Trophoblast cell (in vitro differentiated cells and primary cell): ENCODE data around the gene RAPGEF1.

Experiments used
- DNase-seq, 2 donors: peaks; one replicate each; pipeline ENCODE4 v3.0.0-alpha.2; 2016
- H2AFZ ChIP-seq: 2 replicates; pipeline ENCODE4 v1.6.1; 2013; ENCODE audit warnings: low read length, moderate library complexity, mild to moderate bottlenecking; ENCODE audit not compliant: insufficient read depth, poor library complexity
- H2AK5ac ChIP-seq: 2 replicates; pipeline ENCODE4 v1.6.1; 2013; ENCODE audit warnings: mild to moderate bottlenecking, low read length
- H2BK120ac ChIP-seq: 2 replicates; pipeline ENCODE4 v1.6.1; 2013; ENCODE audit warnings: low read length, mild to moderate bottlenecking, moderate library complexity; ENCODE audit not compliant: insufficient read depth, poor library complexity
- H2BK12ac ChIP-seq: 2 replicates; pipeline ENCODE4 v1.6.1; 2013; ENCODE audit warnings: mild to moderate bottlenecking, low read length, moderate library complexity
- H2BK5ac ChIP-seq: 2 replicates; pipeline ENCODE4 v1.6.1; 2013; ENCODE audit warnings: low read length, low read depth, moderate library complexity, mild to moderate bottlenecking; ENCODE audit not compliant: poor library complexity
- H3K14ac ChIP-seq: 2 replicates; pipeline ENCODE4 v1.6.1; 2013; ENCODE audit warnings: mild to moderate bottlenecking, low read length
- H3K18ac ChIP-seq: 2 replicates; pipeline ENCODE4 v1.6.1; 2013; ENCODE audit warnings: mild to moderate bottlenecking, low read length
- H3K23ac ChIP-seq: 2 replicates; pipeline ENCODE4 v1.6.1; 2013; ENCODE audit warnings: low read length
- H3K27ac ChIP-seq: 2 replicates; pipeline ENCODE4 v1.5.1; 2013; ENCODE audit warnings: low read depth, mild to moderate bottlenecking, inconsistent platforms, low read length, moderate library complexity
- H3K27me3 ChIP-seq: 2 replicates; pipeline ENCODE4 v1.6.1; 2013; ENCODE audit warnings: inconsistent platforms, mild to moderate bottlenecking, low read length, moderate library complexity; ENCODE audit not compliant: insufficient read depth
- H3K36me3 ChIP-seq, 2 experiments: 1 replicate in 1 of 2; 2 replicates in 1 of 2; pipeline ENCODE4 v1.6.1; 2013; ENCODE audit warnings: low read length in 2 of 2, mild to moderate bottlenecking in 2 of 2, moderate library complexity in 1 of 2; ENCODE audit not compliant: insufficient read depth in 2 of 2, control insufficient read depth in 1 of 2
- H3K4ac ChIP-seq: 2 replicates; pipeline ENCODE4 v1.6.1; 2013; ENCODE audit warnings: low read depth, mild to moderate bottlenecking, low read length, moderate library complexity
- H3K4me1 ChIP-seq, 2 experiments: 1 replicate in 1 of 2; 2 replicates in 1 of 2; pipeline ENCODE4 v1.6.1; 2013; ENCODE audit warnings: low read length in 2 of 2, mild to moderate bottlenecking in 2 of 2, moderate library complexity in 1 of 2; ENCODE audit not compliant: insufficient read depth in 2 of 2, control insufficient read depth in 1 of 2
- H3K4me2 ChIP-seq: 2 replicates; pipeline ENCODE4 v1.6.1; 2013; ENCODE audit warnings: inconsistent platforms, mild to moderate bottlenecking, low read length, moderate library complexity
- H3K4me3 ChIP-seq: 2 replicates; pipeline ENCODE4 v1.5.1; 2013; ENCODE audit warnings: mild to moderate bottlenecking, low read depth, low read length, inconsistent platforms
- H3K79me1 ChIP-seq: one replicate; pipeline ENCODE4 v1.6.1; 2013; ENCODE audit warnings: low read length
- H3K79me2 ChIP-seq: 2 replicates; pipeline ENCODE4 v1.6.1; 2013; ENCODE audit warnings: low read length, mild to moderate bottlenecking; ENCODE audit not compliant: control insufficient read depth, insufficient read depth, poor library complexity
- H3K9ac ChIP-seq: 2 replicates; pipeline ENCODE4 v1.6.1; 2013; ENCODE audit warnings: mild to moderate bottlenecking, low read length
- H3K9me3 ChIP-seq: 2 replicates; pipeline ENCODE4 v1.6.1; 2013; ENCODE audit warnings: low read depth, mild to moderate bottlenecking, control low read depth, inconsistent platforms, low read length; ENCODE audit not compliant: insufficient read depth
- H4K12ac ChIP-seq: 2 replicates; pipeline ENCODE4 v1.6.1; 2013; ENCODE audit warnings: low read depth, mild to moderate bottlenecking, low read length, moderate library complexity
- H4K8ac ChIP-seq: 2 replicates; pipeline ENCODE4 v1.6.1; 2013; ENCODE audit warnings: low read depth, mild to moderate bottlenecking, low read length, moderate library complexity
- H4K91ac ChIP-seq: one replicate; pipeline ENCODE4 v1.6.1; 2013; ENCODE audit warnings: low read depth, mild to moderate bottlenecking, low read length, moderate library complexity
- WGBS: extraction: QIAGEN DNeasy Blood & Tissue Kit; methylation state at CpG from one replicate; pipeline ENCODE4 v1.1.7; 2013; ENCODE audit warnings: missing lambda C conversion rate; ENCODE audit not compliant: insufficient read length, insufficient coverage; ENCODE audit errors: extremely low coverage; 5-methylcytosine and 5-hydroxymethylcytosine counted together

The RAPGEF1 gene

DNA sequence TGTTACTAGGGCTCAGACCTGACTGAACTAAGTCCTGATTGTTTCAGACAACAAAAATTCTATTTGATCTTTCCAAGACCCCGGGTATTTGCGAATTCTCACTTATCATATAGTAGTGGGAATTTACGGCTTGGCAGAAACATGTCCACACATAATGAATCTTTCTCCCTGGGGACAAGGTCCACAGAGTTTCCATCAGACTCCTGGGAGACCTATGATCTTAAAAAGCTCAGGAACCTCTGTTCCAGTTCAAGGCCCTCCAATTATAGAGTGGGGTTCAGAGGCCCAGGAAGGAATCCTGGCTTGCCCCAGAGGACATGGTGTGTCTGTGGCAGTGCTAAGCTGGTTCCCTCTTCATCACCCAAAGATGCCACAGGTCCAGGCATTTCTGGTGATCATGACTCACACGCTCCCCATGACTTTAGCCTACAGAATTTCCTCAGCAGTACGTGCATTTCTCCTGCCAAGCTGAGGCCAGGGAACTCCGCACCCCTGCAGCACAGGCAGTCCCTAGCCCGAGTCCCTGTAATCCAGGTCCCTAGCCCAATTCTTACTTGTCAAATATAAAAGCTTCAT is 12.6 kb downstream of the RAPGEF1 start:
- DNase-seq = peak in 1 of 2 donors; percentile 49
- no peak overlapping the region for H4K91ac ChIP-seq
- H3K36me3 ChIP-seq = peaks cover 0 to under 1% of the 10 kb centered on the region in 2 experiments
- H3K14ac ChIP-seq = no peak overlapping the region
- no peak overlapping the region for H2AK5ac ChIP-seq
- no peak overlapping the region for H3K9ac ChIP-seq
- no peaks in the 10 kb centered on the region for H3K9me3 ChIP-seq
- no peak overlapping the region for H3K4me2 ChIP-seq
- WGBS = no CpG with 5 or more reads among the region's 7 CpGs
- peaks cover 12 to 26% of the 10 kb centered on the region in 2 experiments for H3K4me1 ChIP-seq
- no peaks in the 10 kb centered on the region for H3K27me3 ChIP-seq
- no peak overlapping the region for H3K18ac ChIP-seq
- no peaks in the 10 kb centered on the region for H3K79me1 ChIP-seq
- H4K12ac ChIP-seq = no peak overlapping the region
- no peak overlapping the region for H3K27ac ChIP-seq
- H2BK120ac ChIP-seq = peak overlapping the region; percentile 20
- no peak overlapping the region for H3K23ac ChIP-seq
- no peak overlapping the region for H2BK12ac ChIP-seq
- peak overlapping the region; percentile 92 for H3K4ac ChIP-seq
- no peak overlapping the region for H2BK5ac ChIP-seq
- H3K79me2 ChIP-seq = peaks cover 25% of the 10 kb centered on the region
- no peak overlapping the region for H4K8ac ChIP-seq
- no peak overlapping the region for H2AFZ ChIP-seq
- H3K4me3 ChIP-seq = no peak overlapping the region

GRCh38 chr9:131724683-131725082 is 15.2 kb downstream of the RAPGEF1 start:
- Histone ChIP-seq H3K9ac (no peak overlapping the region), H3K36me3 (peaks cover 8 to 10% of the 10 kb centered on the region in 2 experiments), H3K18ac (no peak overlapping the region), H2BK120ac (no peak overlapping the region), H4K8ac (no peak overlapping the region), H2BK12ac (no peak overlapping the region), H3K79me1 (no peaks in the 10 kb centered on the region), H2BK5ac (no peak overlapping the region), H3K14ac (no peak overlapping the region), H3K23ac (no peak overlapping the region), H4K91ac (no peak overlapping the region), H2AFZ (no peak overlapping the region), H3K4me1 (peaks cover 11 to 21% of the 10 kb centered on the region in 2 experiments), H3K4ac (peak overlapping the region; percentile 73), H3K79me2 (peaks cover 24% of the 10 kb centered on the region), H3K4me2 (no peak overlapping the region), H3K27me3 (no peaks in the 10 kb centered on the region), H4K12ac (no peak overlapping the region), H3K9me3 (no peaks in the 10 kb centered on the region), H2AK5ac (no peak overlapping the region), H3K27ac (no peak overlapping the region), H3K4me3 (no peak overlapping the region)
- DNase-seq = no peak
- no CpG with 5 or more reads among the region's 2 CpGs for WGBS

DNA sequence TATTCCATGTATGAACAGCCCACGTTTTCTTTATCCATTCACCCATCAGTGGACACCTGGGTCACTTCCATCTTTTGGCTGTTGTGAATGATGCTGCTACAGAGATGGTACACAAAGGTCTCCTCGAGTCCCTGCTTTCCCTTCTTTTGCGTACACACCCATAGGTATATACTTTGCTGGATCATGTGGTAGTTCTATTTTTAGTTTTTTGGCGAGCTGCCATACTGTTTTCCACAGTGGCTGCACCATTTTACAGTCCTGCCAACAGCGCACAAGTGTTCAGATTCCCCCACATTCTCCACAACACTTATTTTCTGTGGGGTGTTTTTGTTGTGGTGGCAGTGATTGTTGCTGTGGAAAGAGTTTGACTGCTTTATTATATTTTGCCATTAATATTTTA is 16.2 kb downstream of the RAPGEF1 start:
- Histone ChIP-seq H2AK5ac (no peak overlapping the region), H3K14ac (no peak overlapping the region), H3K4me2 (no peak overlapping the region), H4K8ac (no peak overlapping the region), H2BK12ac (no peak overlapping the region), H3K23ac (no peak overlapping the region), H3K79me2 (peaks cover 21% of the 10 kb centered on the region), H3K18ac (no peak overlapping the region), H4K91ac (no peak overlapping the region), H2AFZ (no peak overlapping the region), H3K36me3 (peaks cover 8 to 10% of the 10 kb centered on the region in 2 experiments), H3K4ac (peak overlapping the region; percentile 92), H3K9ac (no peak overlapping the region), H4K12ac (no peak overlapping the region), H3K27ac (no peak overlapping the region), H3K4me3 (no peak overlapping the region), H3K79me1 (no peaks in the 10 kb centered on the region), H3K27me3 (no peaks in the 10 kb centered on the region), H3K9me3 (no peaks in the 10 kb centered on the region), H2BK5ac (no peak overlapping the region), H3K4me1 (peaks cover 11 to 15% of the 10 kb centered on the region in 2 experiments), H2BK120ac (no peak overlapping the region)
- no CpG with 5 or more reads among the region's 5 CpGs for WGBS
- DNase-seq = no peak

DNA sequence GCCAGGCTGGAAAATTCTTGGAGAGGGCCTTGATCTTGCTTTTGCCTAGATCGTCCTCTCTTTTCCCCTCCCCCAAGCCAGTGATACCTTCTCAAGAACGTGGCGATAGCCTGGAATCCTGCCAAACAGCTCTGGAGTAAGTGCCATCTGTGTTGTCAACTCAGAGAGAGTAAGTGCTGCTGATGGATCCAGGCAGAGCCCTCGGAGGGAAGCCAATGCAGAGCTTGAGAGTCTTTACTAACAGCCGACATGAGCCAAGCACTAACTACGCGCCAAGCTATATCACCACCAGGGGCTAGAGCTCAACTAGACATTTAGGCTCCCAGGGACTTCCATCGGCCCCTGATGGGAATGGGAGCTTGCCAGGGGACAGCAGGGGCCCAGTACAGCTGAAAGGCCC is 17.6 kb downstream of the RAPGEF1 start:
- peaks cover 8 to 10% of the 10 kb centered on the region in 2 experiments for H3K36me3 ChIP-seq
- H4K8ac ChIP-seq = no peak overlapping the region
- H2BK12ac ChIP-seq = no peak overlapping the region
- WGBS = no CpG with 5 or more reads among the region's 8 CpGs
- no peak overlapping the region for H4K91ac ChIP-seq
- no peak for DNase-seq
- no peak overlapping the region for H3K23ac ChIP-seq
- no peak overlapping the region for H3K4me2 ChIP-seq
- H2BK120ac ChIP-seq = no peak overlapping the region
- H3K14ac ChIP-seq = no peak overlapping the region
- H3K27ac ChIP-seq = no peak overlapping the region
- H2BK5ac ChIP-seq = no peak overlapping the region
- no peak overlapping the region for H4K12ac ChIP-seq
- peaks cover 18% of the 10 kb centered on the region for H3K79me2 ChIP-seq
- H2AFZ ChIP-seq = no peak overlapping the region
- peak overlapping the region; percentile 37 for H3K4ac ChIP-seq
- peaks cover 7% of the 10 kb centered on the region in 2 experiments for H3K4me1 ChIP-seq
- H3K27me3 ChIP-seq = no peaks in the 10 kb centered on the region
- H3K18ac ChIP-seq = no peak overlapping the region
- H3K9ac ChIP-seq = no peak overlapping the region
- H3K4me3 ChIP-seq = no peak overlapping the region
- H3K79me1 ChIP-seq = no peaks in the 10 kb centered on the region
- H2AK5ac ChIP-seq = no peak overlapping the region
- H3K9me3 ChIP-seq = no peaks in the 10 kb centered on the region
